Choroid plexus epithelial cell (primary cell): ENCODE measurements around the gene DRAM1.

Experiments used
- DNase-seq: peaks from one replicate; pipeline ENCODE4 v3.0.0-alpha.2; 2010; ENCODE audit warnings: low read depth
- H3K4me3 ChIP-seq: 2 replicates; pipeline ENCODE4 v1.5.1; 2011; ENCODE audit warnings: low read depth, mild to moderate bottlenecking, control low read depth, low read length, moderate library complexity
- CTCF ChIP-seq: conservative IDR thresholded peaks from 2 replicates; pipeline ENCODE4 v1.5.1; 2011; ENCODE audit warnings: low read depth, mild to moderate bottlenecking, control low read depth, inconsistent platforms, low read length, moderate library complexity

The DRAM1 gene

GRCh38 chr12:101963697-101964096 is 86.3 kb downstream of the DRAM1 start:
- DNase-seq = no peak
- TF ChIP-seq CTCF = no peak
- no peak overlapping the region for H3K4me3 ChIP-seq

- TF ChIP-seq CTCF = no peak
- no peak overlapping the region for H3K4me3 ChIP-seq
- no peak for DNase-seq
These were observed 89.1 kb downstream of the DRAM1 start for GRCh38 chr12:101966496-101966895.

DNA sequence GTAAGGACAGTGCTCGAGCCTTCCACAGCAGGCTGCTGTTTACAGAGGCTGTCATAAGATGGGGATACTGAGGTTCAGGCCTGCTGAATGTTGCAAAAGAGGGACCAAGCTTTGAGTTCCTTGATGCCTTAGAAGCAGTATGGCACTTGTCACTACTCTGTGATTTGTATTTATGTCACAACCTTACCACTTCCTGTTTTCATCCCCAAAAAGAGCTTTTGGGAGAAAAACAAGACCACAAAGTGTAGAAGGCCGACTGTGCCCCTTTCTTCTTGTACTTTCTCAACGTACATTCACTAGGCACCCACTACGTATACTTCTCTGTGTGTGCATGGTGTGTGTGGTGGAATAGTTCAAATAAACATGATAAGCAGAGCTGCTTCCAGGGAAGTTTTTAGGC is 90.1 kb downstream of the DRAM1 start:
- no peak for TF ChIP-seq CTCF
- no peak overlapping the region for H3K4me3 ChIP-seq
- DNase-seq = no peak

DNA sequence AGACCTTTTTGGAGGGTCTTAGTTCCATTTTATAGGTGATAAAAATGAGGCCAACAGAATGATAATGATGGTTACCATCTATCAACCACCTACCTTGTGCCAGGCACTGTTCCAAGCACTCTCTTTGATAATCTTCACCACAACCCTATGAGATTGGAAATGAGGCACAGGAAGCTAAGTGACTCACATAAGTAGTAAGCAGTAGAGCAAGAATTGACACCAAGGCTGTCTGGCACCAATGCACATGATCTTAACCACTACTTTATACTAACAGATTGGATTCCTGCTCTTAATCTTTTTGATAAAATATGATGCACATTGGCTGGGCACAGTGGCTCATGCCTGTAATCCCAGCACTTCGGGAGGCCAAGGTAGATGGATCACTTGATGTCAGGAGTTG is 91.4 kb downstream of the DRAM1 start:
- no peak overlapping the region for H3K4me3 ChIP-seq
- no peak for DNase-seq
- no peak for TF ChIP-seq CTCF
